Sigmoid colon (tissue), 7 donors: ENCODE results near the gene MPPED1. TPM values are rescaled to one million over a fixed set of nuclear protein-coding genes. Genes with fewer than 3 reads are reported as not detected.

Experiments
- DNase-seq: peaks from one replicate; pipeline ENCODE4 v3.0.0-alpha.2; 2019
- H3K27ac ChIP-seq, 4 donors: fragments of 200-600 bp; sonication (generic); one replicate each; pipeline ENCODE4 v1.5.1; 2016 to 2019; ENCODE audit warnings: mild to moderate bottlenecking in 1 of 4
- H3K27me3 ChIP-seq, 3 donors: fragments of 200-600 bp; sonication (generic); one replicate each; pipeline ENCODE4 v1.5.1; 2019; ENCODE audit warnings: mild to moderate bottlenecking in 1 of 3
- H3K36me3 ChIP-seq, 4 donors: fragments of 200-600 bp; sonication (generic); one replicate each; pipeline ENCODE4 v1.5.1; 2016 to 2019
- H3K4me1 ChIP-seq, 4 donors: fragments of 200-600 bp; sonication (generic); one replicate each; pipeline ENCODE4 v1.5.1; 2017 to 2019
- H3K4me3 ChIP-seq, 4 donors: fragments of 200-600 bp; sonication (generic); one replicate each; pipeline ENCODE4 v1.5.1; 2017 to 2019; ENCODE audit warnings: mild to moderate bottlenecking in 2 of 4, moderate library complexity in 1 of 4
- H3K9me3 ChIP-seq, 4 donors: fragments of 200-600 bp in 3 of 4; sonication (generic) in 3 of 4; one replicate each; pipeline versions ENCODE4 v1.5.1 to v1.6.1; 2013 to 2019
- EP300 ChIP-seq, 4 donors: sonication (generic); formaldehyde crosslinking; IDR thresholded peaks; one replicate each; pipeline ENCODE4 v1.6.1; 2017; ENCODE audit warnings: antibody characterized with exemption in 4 of 4
- POLR2A ChIP-seq, 2 donors: fragments of 450-650 bp; IDR thresholded peaks; one replicate each; pipeline ENCODE4 v1.6.1; 2016; ENCODE audit warnings: antibody characterized with exemption in 2 of 2, mild to moderate bottlenecking in 2 of 2, moderate library complexity in 2 of 2
- POLR2AphosphoS5 ChIP-seq, 4 donors: sonication (generic); formaldehyde crosslinking; IDR thresholded peaks; one replicate each; pipeline ENCODE4 v1.6.1; 2017; ENCODE audit warnings: antibody characterized with exemption in 4 of 4
- WGBS, 2 donors: extraction: QIAGEN DNeasy Blood & Tissue Kit; methylation state at CpG; one replicate each; pipeline ENCODE4 v1.1.7; 2013; 5-methylcytosine and 5-hydroxymethylcytosine counted together
- intact Hi-C: fragments of 100-400 bp; cut with DNase I; formaldehyde crosslinking; loops from one replicate; pipeline ENCODE4 v1.15.1; 2023
- polyA plus RNA-seq, 3 donors: library from polyadenylated mRNA; stranded (reverse); fragments of 200-250 nt; gene quantifications; one replicate each; pipeline ENCODE4 v1.2.3, GENCODE V29; 2013
- total RNA-seq, 4 donors: library from RNA; depleted of rRNA; stranded (reverse); fragments of >200 nt; gene quantifications; one replicate each; pipeline ENCODE4 v1.1.0, GENCODE V29; 2016
- TF ChIP-seq, protein P1 (sequence below), 4 experiments: fragments of 450-650 bp in 3 of 4; fragments of 200-600 bp in 1 of 4; IDR thresholded peaks; one replicate each; pipeline ENCODE4 v1.5.1; 2016 to 2019; ENCODE audit warnings: antibody characterized with exemption in 4 of 4, mild to moderate bottlenecking in 3 of 4, moderate library complexity in 2 of 4
- donor health status: healthy with polysubstance abuse.
- donor health status: Bipolar disorder and iron deficiency.
- donor health status: healthy.

MPPED1 gene
- total and polyA plus RNA-seq, 7 donors, result not detected

DNA sequence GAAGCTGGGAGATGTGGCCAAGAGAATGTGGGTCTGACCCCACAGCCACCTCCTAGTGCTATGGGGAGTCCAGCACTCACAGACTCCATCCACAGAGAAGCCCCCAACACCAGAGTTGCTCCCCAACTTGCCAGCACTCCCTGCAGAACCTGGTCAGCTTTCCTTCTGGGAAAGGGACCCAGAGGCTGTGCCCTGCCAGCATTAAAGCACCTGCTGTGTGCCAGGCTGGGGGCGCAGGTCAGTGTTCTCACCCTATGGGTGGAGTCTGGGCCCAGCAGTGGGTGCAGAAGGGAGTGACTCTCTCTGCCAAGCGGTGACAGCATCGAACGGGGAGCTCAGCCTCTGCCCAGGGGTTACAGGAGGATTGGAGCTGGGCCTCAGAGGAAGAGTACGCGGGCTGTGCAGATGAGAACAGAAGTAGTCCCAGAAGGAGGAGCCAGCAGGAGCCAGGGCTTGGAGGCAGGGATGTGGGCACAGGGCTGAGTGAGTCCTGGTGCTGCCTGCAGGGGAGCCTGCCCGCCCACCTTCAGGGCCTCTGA lies 114.4 kb downstream of the MPPED1 start:
- H3K36me3 ChIP-seq, result no peaks in the 10 kb centered on the region
- DNase-seq, result peak; percentile 41
- TF ChIP-seq EP300 (IDR thresholded peaks at IDR 0.05), result no peak
- TF ChIP-seq POLR2A (IDR thresholded peaks at IDR 0.05), result no peak
- no peak overlapping the region for H3K4me3 ChIP-seq
- intact Hi-C loops, result no loop called here
- H3K4me1 ChIP-seq, result no peaks in the 10 kb centered on the region
- peaks cover 0 to 10% (median 2%) of the 10 kb centered on the region in 3 donors for H3K27me3 ChIP-seq
- no peaks in the 10 kb centered on the region for H3K9me3 ChIP-seq
- no peak overlapping the region for H3K27ac ChIP-seq
- 76 to 87% methylated on average over 7 of the region's 7 CpGs for WGBS, 2 donors

- H3K4me1 ChIP-seq, result no peaks in the 10 kb centered on the region
- H3K4me3 ChIP-seq, result no peak overlapping the region
- TF ChIP-seq POLR2AphosphoS5 (IDR thresholded peaks at IDR 0.05) (no peak), POLR2A (IDR thresholded peaks at IDR 0.05) (no peak), EP300 (IDR thresholded peaks at IDR 0.05) (no peak)
- TF ChIP-seq, protein P1, sequence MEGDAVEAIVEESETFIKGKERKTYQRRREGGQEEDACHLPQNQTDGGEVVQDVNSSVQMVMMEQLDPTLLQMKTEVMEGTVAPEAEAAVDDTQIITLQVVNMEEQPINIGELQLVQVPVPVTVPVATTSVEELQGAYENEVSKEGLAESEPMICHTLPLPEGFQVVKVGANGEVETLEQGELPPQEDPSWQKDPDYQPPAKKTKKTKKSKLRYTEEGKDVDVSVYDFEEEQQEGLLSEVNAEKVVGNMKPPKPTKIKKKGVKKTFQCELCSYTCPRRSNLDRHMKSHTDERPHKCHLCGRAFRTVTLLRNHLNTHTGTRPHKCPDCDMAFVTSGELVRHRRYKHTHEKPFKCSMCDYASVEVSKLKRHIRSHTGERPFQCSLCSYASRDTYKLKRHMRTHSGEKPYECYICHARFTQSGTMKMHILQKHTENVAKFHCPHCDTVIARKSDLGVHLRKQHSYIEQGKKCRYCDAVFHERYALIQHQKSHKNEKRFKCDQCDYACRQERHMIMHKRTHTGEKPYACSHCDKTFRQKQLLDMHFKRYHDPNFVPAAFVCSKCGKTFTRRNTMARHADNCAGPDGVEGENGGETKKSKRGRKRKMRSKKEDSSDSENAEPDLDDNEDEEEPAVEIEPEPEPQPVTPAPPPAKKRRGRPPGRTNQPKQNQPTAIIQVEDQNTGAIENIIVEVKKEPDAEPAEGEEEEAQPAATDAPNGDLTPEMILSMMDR (IDR thresholded peaks at IDR 0.05), result no peak
- H3K36me3 ChIP-seq, result no peaks in the 10 kb centered on the region
- H3K9me3 ChIP-seq, result no peaks in the 10 kb centered on the region
- 77 to 83% methylated on average over 5 of the region's 5 CpGs for WGBS, 2 donors
- peak; percentile 58 for DNase-seq
- H3K27ac ChIP-seq, result no peak overlapping the region
- peaks cover 0 to 3% (median 0%) of the 10 kb centered on the region in 3 donors for H3K27me3 ChIP-seq
- intact Hi-C loops, result no loop called here
Observed at GRCh38 chr22:43526946-43527345, 115.1 kb downstream of the MPPED1 start.

DNA sequence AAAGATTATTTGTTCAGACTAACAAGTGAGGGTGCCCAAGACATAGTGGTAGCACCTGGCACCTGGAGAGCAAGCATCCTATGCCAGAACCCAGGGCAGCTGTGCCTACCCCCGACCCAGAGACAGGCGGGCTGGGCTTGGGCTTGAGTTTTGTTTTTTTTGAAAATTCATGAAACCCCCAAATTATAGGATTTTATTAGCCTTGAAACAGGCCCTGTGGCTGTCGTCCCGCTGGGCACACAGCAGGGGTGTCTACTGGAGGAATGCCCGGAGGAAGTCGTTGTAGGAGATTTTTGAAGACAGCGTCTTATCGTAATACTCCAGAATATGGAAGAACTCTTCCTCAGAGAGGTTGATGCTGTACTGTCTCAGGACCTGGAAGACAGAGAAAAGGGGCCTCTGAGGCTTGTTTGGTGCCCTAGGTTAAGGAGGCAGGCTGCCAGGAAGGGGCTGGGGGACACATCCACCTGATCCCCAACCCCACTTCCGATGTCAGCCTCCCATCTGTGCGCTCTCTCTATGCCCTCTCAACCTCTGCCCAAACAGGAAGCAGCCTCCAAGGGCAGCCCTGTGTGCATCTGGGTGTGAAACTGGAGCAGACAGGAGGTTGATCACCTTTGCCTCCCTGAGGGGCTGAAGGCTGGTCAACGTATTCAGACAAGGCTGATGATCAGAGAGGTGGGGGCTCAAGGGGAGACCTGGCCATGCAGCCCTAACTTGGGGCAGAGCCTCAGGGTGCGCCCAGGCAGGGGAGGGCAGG lies 117.0 kb downstream of the MPPED1 start:
- intact Hi-C loops, result no loop called here
- Histone ChIP-seq H3K4me3 (no peak overlapping the region), H3K27ac (no peak overlapping the region), H3K36me3 (no peaks in the 10 kb centered on the region), H3K4me1 (no peaks in the 10 kb centered on the region), H3K9me3 (no peaks in the 10 kb centered on the region), H3K27me3 (no peaks in the 10 kb centered on the region)
- DNase-seq, result peak; percentile 34
- TF ChIP-seq POLR2A (IDR thresholded peaks at IDR 0.05) (no peak), POLR2AphosphoS5 (IDR thresholded peaks at IDR 0.05) (no peak), EP300 (IDR thresholded peaks at IDR 0.05) (no peak)
- TF ChIP-seq, protein P1 (IDR thresholded peaks at IDR 0.05), result no peak
- WGBS, 2 donors, result 77 to 81% methylated on average over 12 of the region's 12 CpGs

- H3K4me3 ChIP-seq, result no peak overlapping the region
- no peaks in the 10 kb centered on the region for H3K27me3 ChIP-seq
- WGBS, 2 donors, result 91 to 96% methylated on average over 2 of the region's 2 CpGs
- intact Hi-C loops, result no loop called here
- H3K27ac ChIP-seq, result no peak overlapping the region
- no peaks in the 10 kb centered on the region for H3K4me1 ChIP-seq
- DNase-seq, result no peak
- TF ChIP-seq EP300 (IDR thresholded peaks at IDR 0.05) (no peak), POLR2AphosphoS5 (IDR thresholded peaks at IDR 0.05) (no peak), POLR2A (IDR thresholded peaks at IDR 0.05) (no peak)
- TF ChIP-seq, protein P1 (IDR thresholded peaks at IDR 0.05), result no peak
- H3K36me3 ChIP-seq, result no peaks in the 10 kb centered on the region
- no peaks in the 10 kb centered on the region for H3K9me3 ChIP-seq
Observed at GRCh38 chr22:43529461-43529860, 117.6 kb downstream of the MPPED1 start.

GRCh38 chr22:43529934-43530333 lies 118.1 kb downstream of the MPPED1 start:
- TF ChIP-seq POLR2A (IDR thresholded peaks at IDR 0.05), result no peak
- TF ChIP-seq, protein P1 (IDR thresholded peaks at IDR 0.05), result no peak
- intact Hi-C loops, result no loop called here
- 56 to 72% methylated on average over 9 of the region's 9 CpGs for WGBS, 2 donors
- no peak for DNase-seq
- no peaks in the 10 kb centered on the region for H3K36me3 ChIP-seq
- H3K27me3 ChIP-seq, result no peaks in the 10 kb centered on the region
- no peak overlapping the region for H3K27ac ChIP-seq
- no peaks in the 10 kb centered on the region for H3K9me3 ChIP-seq
- no peaks in the 10 kb centered on the region for H3K4me1 ChIP-seq
- H3K4me3 ChIP-seq, result no peak overlapping the region
